ENCODE results near the gene ASAP2. TPM values are rescaled to one million over a fixed set of nuclear protein-coding genes. Genes with fewer than 3 reads are reported as not detected.

The ASAP2 gene
- polyA plus RNA-seq, 4 donors = 10.8 to 21.9 (median 13.8) TPM

- H3K4me1 ChIP-seq (ENCODE audit: control insufficient read depth in 3 of 3, insufficient read depth in 2 of 3, low read depth in 1 of 3, low read length in 2 of 3) = peaks cover 0 to 14% (median 0%) of the 10 kb centered on the region in 3 donors
- no peak overlapping the region for H3K27ac ChIP-seq (ENCODE audit: low read depth in 1 of 3, low read length in 2 of 3)
- H3K36me3 ChIP-seq (ENCODE audit: control insufficient read depth in 3 of 3, insufficient read depth in 2 of 3, low read depth in 1 of 3, low read length in 3 of 3) = no peaks in the 10 kb centered on the region
- H3K27me3 ChIP-seq (ENCODE audit: control insufficient read depth in 3 of 3, insufficient read depth in 3 of 3, low read length in 3 of 3) = no peaks in the 10 kb centered on the region
- DNase-seq (no peak), FAIRE-seq (no peak)
- WGBS, 3 donors = 78 to 88% (median 84%) methylated on average over 11 of the region's 11 CpGs
- no peaks in the 10 kb centered on the region for H3K9me3 ChIP-seq (ENCODE audit: control insufficient read depth in 2 of 2, insufficient read depth in 1 of 2, low read depth in 1 of 2, low read length in 1 of 2)
- H3K4me3 ChIP-seq (ENCODE audit: low read depth in 1 of 3, low read length in 3 of 3) = no peak overlapping the region
Observed at GRCh38 chr2:9166579-9167377, 39.8 kb upstream of the ASAP2 start.

DNA sequence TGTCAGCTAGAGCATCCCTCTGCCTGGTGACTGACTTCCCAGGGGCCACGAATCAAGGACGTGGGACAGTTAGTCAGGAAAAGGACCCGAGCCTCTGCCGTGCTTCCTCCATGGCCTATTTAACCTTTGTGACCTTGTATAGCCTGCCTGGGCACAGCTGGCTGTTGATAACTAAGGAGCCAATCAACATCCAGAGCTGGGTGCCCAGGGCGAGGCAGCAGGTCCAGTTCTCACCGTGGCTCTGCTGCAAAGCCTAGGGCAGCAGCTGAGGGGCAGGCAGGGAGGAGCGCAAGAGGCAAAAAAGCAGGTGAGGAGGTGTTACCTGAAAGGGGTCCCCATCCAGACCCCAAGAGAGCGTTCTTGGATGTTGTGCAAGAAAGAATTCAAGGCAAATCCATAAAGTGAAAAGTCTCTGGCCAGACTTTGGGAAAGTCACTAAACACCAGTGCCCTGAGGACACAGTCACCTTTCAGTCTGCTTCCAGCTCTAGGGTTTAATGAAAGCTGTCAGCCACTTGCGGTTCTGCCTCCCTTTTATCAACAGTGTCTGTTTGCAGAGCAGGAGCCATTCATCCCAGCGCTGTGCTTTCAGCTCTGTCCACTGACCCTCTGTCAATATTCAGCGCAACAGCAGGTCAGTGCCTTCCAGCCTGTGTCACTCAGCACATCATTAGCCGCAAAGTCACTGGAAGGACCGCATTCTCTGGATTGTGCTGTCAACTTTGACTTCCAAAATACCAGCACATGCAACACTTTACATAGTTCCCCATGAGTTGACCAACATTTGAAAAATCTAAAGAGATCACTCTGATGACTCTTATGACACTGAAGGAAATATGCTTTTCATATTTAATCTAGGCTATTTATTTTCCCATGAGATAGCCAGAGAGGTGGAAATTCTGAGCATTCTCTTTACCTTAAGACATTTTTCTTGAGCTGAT is 38.6 kb upstream of the ASAP2 start:
- no peak for FAIRE-seq
- DNase-seq = no peak
- H3K36me3 ChIP-seq (ENCODE audit: control insufficient read depth in 3 of 3, insufficient read depth in 2 of 3, low read depth in 1 of 3, low read length in 3 of 3) = no peaks in the 10 kb centered on the region

GRCh38 chr2:9168821-9169221 is 37.8 kb upstream of the ASAP2 start:
- peaks cover 0 to 14% (median 0%) of the 10 kb centered on the region in 3 donors for H3K4me1 ChIP-seq (ENCODE audit: control insufficient read depth in 3 of 3, insufficient read depth in 2 of 3, low read depth in 1 of 3, low read length in 2 of 3)

More for the DNA sequence above, 38.6 kb upstream of the ASAP2 start:
- WGBS, 3 donors = 67 to 81% (median 73%) methylated on average over 13 of the region's 13 CpGs
- Histone ChIP-seq H3K4me3 (ENCODE audit: low read depth in 1 of 3, low read length in 3 of 3) (no peak overlapping the region), H3K9me3 (ENCODE audit: control insufficient read depth in 2 of 2, insufficient read depth in 1 of 2, low read depth in 1 of 2, low read length in 1 of 2) (no peaks in the 10 kb centered on the region), H3K27me3 (ENCODE audit: control insufficient read depth in 3 of 3, insufficient read depth in 3 of 3, low read length in 3 of 3) (no peaks in the 10 kb centered on the region), H3K4me1 (ENCODE audit: control insufficient read depth in 3 of 3, insufficient read depth in 2 of 3, low read depth in 1 of 3, low read length in 2 of 3) (peaks cover 0 to 14% (median 0%) of the 10 kb centered on the region in 3 donors), H3K27ac (ENCODE audit: low read depth in 1 of 3, low read length in 2 of 3) (no peak overlapping the region)

GRCh38 chr2:9169349-9170107 is 37.1 kb upstream of the ASAP2 start:
- 79 to 86% (median 81%) methylated on average over 9 of the region's 9 CpGs for WGBS, 3 donors
- peaks cover 0 to 14% (median 0%) of the 10 kb centered on the region in 3 donors for H3K4me1 ChIP-seq (ENCODE audit: control insufficient read depth in 3 of 3, insufficient read depth in 2 of 3, low read depth in 1 of 3, low read length in 2 of 3)
- peak overlapping the region in 1 of 3 donors; percentile 39 for H3K27ac ChIP-seq (ENCODE audit: low read depth in 1 of 3, low read length in 2 of 3)
- no peaks in the 10 kb centered on the region for H3K27me3 ChIP-seq (ENCODE audit: control insufficient read depth in 3 of 3, insufficient read depth in 3 of 3, low read length in 3 of 3)
- no peaks in the 10 kb centered on the region for H3K36me3 ChIP-seq (ENCODE audit: control insufficient read depth in 3 of 3, insufficient read depth in 2 of 3, low read depth in 1 of 3, low read length in 3 of 3)
- no peak for FAIRE-seq
- H3K4me3 ChIP-seq (ENCODE audit: low read depth in 1 of 3, low read length in 3 of 3) = no peak overlapping the region
- DNase-seq = no peak
- H3K9me3 ChIP-seq (ENCODE audit: control insufficient read depth in 2 of 2, insufficient read depth in 1 of 2, low read depth in 1 of 2, low read length in 1 of 2) = no peaks in the 10 kb centered on the region

More at GRCh38 chr2:9168821-9169221, 37.8 kb upstream of the ASAP2 start:
- Histone ChIP-seq H3K36me3 (ENCODE audit: control insufficient read depth in 3 of 3, insufficient read depth in 2 of 3, low read depth in 1 of 3, low read length in 3 of 3) (no peaks in the 10 kb centered on the region), H3K4me3 (ENCODE audit: low read depth in 1 of 3, low read length in 3 of 3) (no peak overlapping the region), H3K27me3 (ENCODE audit: control insufficient read depth in 3 of 3, insufficient read depth in 3 of 3, low read length in 3 of 3) (no peaks in the 10 kb centered on the region), H3K27ac (ENCODE audit: low read depth in 1 of 3, low read length in 2 of 3) (no peak overlapping the region), H3K9me3 (ENCODE audit: control insufficient read depth in 2 of 2, insufficient read depth in 1 of 2, low read depth in 1 of 2, low read length in 1 of 2) (no peaks in the 10 kb centered on the region)
- FAIRE-seq (no peak), DNase-seq (no peak)
- WGBS, 3 donors = 92 to 97% (median 94%) methylated on average over 4 of the region's 4 CpGs

GRCh38 chr2:9170458-9171130 is 36.0 kb upstream of the ASAP2 start:
- WGBS, 3 donors = 19 to 63% (median 36%) methylated on average over 8 of the region's 8 CpGs
- Histone ChIP-seq H3K27me3 (ENCODE audit: control insufficient read depth in 3 of 3, insufficient read depth in 3 of 3, low read length in 3 of 3) (no peaks in the 10 kb centered on the region), H3K4me1 (ENCODE audit: control insufficient read depth in 3 of 3, insufficient read depth in 2 of 3, low read depth in 1 of 3, low read length in 2 of 3) (peaks cover 0 to 14% (median 0%) of the 10 kb centered on the region in 3 donors), H3K27ac (ENCODE audit: low read depth in 1 of 3, low read length in 2 of 3) (peak overlapping the region in 1 of 3 donors; percentile 39), H3K9me3 (ENCODE audit: control insufficient read depth in 2 of 2, insufficient read depth in 1 of 2, low read depth in 1 of 2, low read length in 1 of 2) (no peaks in the 10 kb centered on the region), H3K36me3 (ENCODE audit: control insufficient read depth in 3 of 3, insufficient read depth in 2 of 3, low read depth in 1 of 3, low read length in 3 of 3) (no peaks in the 10 kb centered on the region), H3K4me3 (ENCODE audit: low read depth in 1 of 3, low read length in 3 of 3) (no peak overlapping the region)
- FAIRE-seq (no peak), DNase-seq (peak; percentile 77 to 82)

GRCh38 chr2:9174771-9175437 is 31.7 kb upstream of the ASAP2 start:
- DNase-seq (no peak), FAIRE-seq (no peak)
- no peaks in the 10 kb centered on the region for H3K9me3 ChIP-seq (ENCODE audit: control insufficient read depth in 2 of 2, insufficient read depth in 1 of 2, low read depth in 1 of 2, low read length in 1 of 2)
- no peaks in the 10 kb centered on the region for H3K36me3 ChIP-seq (ENCODE audit: control insufficient read depth in 3 of 3, insufficient read depth in 2 of 3, low read depth in 1 of 3, low read length in 3 of 3)
- H3K27ac ChIP-seq (ENCODE audit: low read depth in 1 of 3, low read length in 2 of 3) = no peak overlapping the region
- H3K4me3 ChIP-seq (ENCODE audit: low read depth in 1 of 3, low read length in 3 of 3) = no peak overlapping the region
- 74 to 84% (median 78%) methylated on average over 10 of the region's 10 CpGs for WGBS, 3 donors
- no peaks in the 10 kb centered on the region for H3K27me3 ChIP-seq (ENCODE audit: control insufficient read depth in 3 of 3, insufficient read depth in 3 of 3, low read length in 3 of 3)
- peaks cover 0 to 29% (median 5%) of the 10 kb centered on the region in 3 donors for H3K4me1 ChIP-seq (ENCODE audit: control insufficient read depth in 3 of 3, insufficient read depth in 2 of 3, low read depth in 1 of 3, low read length in 2 of 3)

DNA sequence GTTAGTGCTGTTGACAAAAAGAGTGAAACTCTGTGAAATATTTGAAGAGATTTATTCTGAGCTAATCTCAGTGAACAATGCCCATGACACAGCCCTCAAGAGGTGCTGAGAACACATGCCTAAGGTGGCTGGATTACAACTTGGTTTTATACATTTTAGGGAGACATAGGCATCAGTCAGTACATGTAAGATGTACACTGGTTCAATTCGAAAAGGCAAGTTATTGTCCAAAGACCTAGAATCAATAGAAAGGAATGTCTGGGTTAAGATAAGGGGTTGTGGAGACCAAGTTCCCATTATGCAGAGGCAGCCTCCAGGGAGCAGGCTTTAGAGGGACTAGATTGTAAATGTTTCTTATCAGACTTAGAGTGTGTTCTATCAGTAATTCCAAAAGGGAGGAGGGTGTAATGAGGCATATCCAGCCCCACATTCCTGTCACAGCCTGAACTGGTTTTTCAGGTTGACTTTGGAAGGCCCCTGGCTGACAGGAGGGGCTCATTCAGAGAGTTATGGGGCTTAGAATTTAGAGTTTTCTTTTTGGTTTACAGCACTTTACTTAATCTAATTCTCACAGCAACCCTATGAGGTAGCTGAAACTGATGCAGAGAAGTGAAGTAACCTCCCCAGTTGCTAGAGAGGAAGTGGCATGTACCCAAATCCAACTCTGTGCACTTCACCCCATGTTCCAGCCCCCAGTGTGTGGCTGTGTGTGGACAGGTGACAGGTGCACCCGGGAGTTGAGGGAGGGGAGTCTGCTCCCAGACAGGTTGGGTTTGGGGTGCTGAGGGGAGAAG is 28.3 kb upstream of the ASAP2 start:
- Histone ChIP-seq H3K4me3 (ENCODE audit: low read depth in 1 of 3, low read length in 3 of 3) (no peak overlapping the region), H3K27ac (ENCODE audit: low read depth in 1 of 3, low read length in 2 of 3) (peak overlapping the region in 2 of 3 donors; percentile 59 to 90), H3K4me1 (ENCODE audit: control insufficient read depth in 3 of 3, insufficient read depth in 2 of 3, low read depth in 1 of 3, low read length in 2 of 3) (peaks cover 0 to 24% (median 5%) of the 10 kb centered on the region in 3 donors), H3K9me3 (ENCODE audit: control insufficient read depth in 2 of 2, insufficient read depth in 1 of 2, low read depth in 1 of 2, low read length in 1 of 2) (peaks cover 0 to 3% of the 10 kb centered on the region in 2 donors), H3K36me3 (ENCODE audit: control insufficient read depth in 3 of 3, insufficient read depth in 2 of 3, low read depth in 1 of 3, low read length in 3 of 3) (no peaks in the 10 kb centered on the region), H3K27me3 (ENCODE audit: control insufficient read depth in 3 of 3, insufficient read depth in 3 of 3, low read length in 3 of 3) (no peaks in the 10 kb centered on the region)
- WGBS, 3 donors = 10 to 49% (median 26%) methylated on average over 2 of the region's 2 CpGs
- DNase-seq = peak; percentile 70 to 75
- no peak for FAIRE-seq

Measured in small intestine (tissue), 7 donors.